Measurements from ENCODE around the gene PAFAH1B1. TPM values are rescaled to one million over a fixed set of nuclear protein-coding genes. Genes with fewer than 3 reads are reported as not detected.
"Not testable (repeated sequence)": the region's sequence is repeated elsewhere in the genome, so short reads cannot be mapped to it uniquely, and the experiment has no call there.

The PAFAH1B1 gene
- total RNA-seq, 1 experiment from 2014 or later: 89.2 TPM

GRCh38 chr17:2594722-2595599, 1.5 kb downstream of the PAFAH1B1 start:
- DNase-seq (ENCODE audit: low read depth): peak; percentile 3

- peak; percentile 6 for DNase-seq (ENCODE audit: low read depth)
Measured at GRCh38 chr17:2595716-2596115, 2.3 kb downstream of the PAFAH1B1 start.

- DNase-seq (ENCODE audit: low read depth): peak; percentile 64
Measured at GRCh38 chr17:2598166-2598565, 4.7 kb downstream of the PAFAH1B1 start.

- DNase-seq (ENCODE audit: low read depth): no peak
Measured at GRCh38 chr17:2602597-2603017, 9.2 kb downstream of the PAFAH1B1 start.

- no peak for DNase-seq (ENCODE audit: low read depth)
Measured at GRCh38 chr17:2608350-2608913, 15.0 kb downstream of the PAFAH1B1 start.

- no peak for DNase-seq (ENCODE audit: low read depth)
Measured at GRCh38 chr17:2609091-2609490, 15.6 kb downstream of the PAFAH1B1 start.

- DNase-seq (ENCODE audit: low read depth): no peak
Measured at GRCh38 chr17:2610195-2611175, 17.0 kb downstream of the PAFAH1B1 start.

- DNase-seq (ENCODE audit: low read depth): no peak
Measured at GRCh38 chr17:2611627-2612026, 18.2 kb downstream of the PAFAH1B1 start.

GRCh38 chr17:2612630-2613029, 19.2 kb downstream of the PAFAH1B1 start:
- DNase-seq (ENCODE audit: low read depth): no peak

- DNase-seq (ENCODE audit: low read depth): no peak
Measured at GRCh38 chr17:2613089-2613808, 19.8 kb downstream of the PAFAH1B1 start.

- no peak for DNase-seq (ENCODE audit: low read depth)
Measured at GRCh38 chr17:2615882-2616281, 22.4 kb downstream of the PAFAH1B1 start.

- DNase-seq (ENCODE audit: low read depth): no peak
Measured at GRCh38 chr17:2621241-2621640, 27.8 kb downstream of the PAFAH1B1 start.

- not testable (repeated sequence) for DNase-seq (ENCODE audit: low read depth)
Measured at GRCh38 chr17:2621951-2622405, 28.5 kb downstream of the PAFAH1B1 start.

- not testable (repeated sequence) for DNase-seq (ENCODE audit: low read depth)
Measured at GRCh38 chr17:2622721-2623301, 29.4 kb downstream of the PAFAH1B1 start.

GRCh38 chr17:2624292-2624731, 30.9 kb downstream of the PAFAH1B1 start:
- DNase-seq (ENCODE audit: low read depth): no peak

- DNase-seq (ENCODE audit: low read depth): not testable (repeated sequence)
Measured at GRCh38 chr17:2626626-2627219, 33.3 kb downstream of the PAFAH1B1 start.

GRCh38 chr17:2628922-2629321, 35.5 kb downstream of the PAFAH1B1 start:
- DNase-seq (ENCODE audit: low read depth): not testable (repeated sequence)

GRCh38 chr17:2631211-2631610, 37.8 kb downstream of the PAFAH1B1 start:
- no peak for DNase-seq (ENCODE audit: low read depth)

- DNase-seq (ENCODE audit: low read depth): peak; percentile 78
Measured at GRCh38 chr17:2634361-2634960, 41.0 kb downstream of the PAFAH1B1 start.

GRCh38 chr17:2635241-2635640, 41.8 kb downstream of the PAFAH1B1 start:
- no peak for DNase-seq (ENCODE audit: low read depth)

Data from LHCN-M2 (cell line).